LoVo (cell line): ENCODE data around the gene SNPH.

Experiments used
- DNase-seq: peaks from one replicate; pipeline ENCODE4 v3.0.0-alpha.2; 2016; ENCODE audit warnings: low spot score

Gene SNPH

DNA sequence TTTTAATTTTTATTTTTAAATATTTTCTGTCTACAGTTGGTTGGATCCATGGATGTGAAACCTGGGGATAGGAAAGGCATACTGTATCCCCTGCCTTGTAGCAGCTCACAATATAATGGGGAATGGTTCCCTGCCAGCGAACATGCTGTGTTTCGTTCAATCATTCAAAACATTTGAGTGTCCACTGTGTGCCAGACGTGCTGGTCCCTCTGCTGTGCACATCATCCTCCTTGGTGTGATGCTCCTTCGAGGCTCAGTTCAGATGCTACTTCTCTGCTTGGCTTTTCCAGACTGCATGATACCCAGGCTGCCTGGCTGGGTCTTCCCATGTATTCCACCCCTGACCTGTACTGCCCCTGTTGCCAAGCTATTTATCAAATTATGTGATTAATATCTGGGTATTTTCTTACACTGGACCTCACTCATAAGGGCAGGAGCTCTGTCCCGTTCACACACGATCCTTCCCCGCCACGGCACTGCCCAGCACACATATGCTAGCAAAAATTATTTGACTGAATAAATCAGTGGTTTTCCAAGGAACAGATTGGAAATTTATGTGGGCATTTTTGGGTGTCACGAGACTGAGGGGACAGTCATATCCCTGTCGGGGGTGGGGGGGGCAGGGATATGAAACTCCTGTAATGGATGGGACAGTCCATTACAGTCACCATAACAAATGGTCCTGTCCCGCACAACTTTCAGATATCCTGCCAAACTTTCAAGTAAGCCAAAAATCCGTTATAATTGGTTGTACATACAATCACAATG is 57.9 kb downstream of the SNPH start:
- no peak for DNase-seq

DNA sequence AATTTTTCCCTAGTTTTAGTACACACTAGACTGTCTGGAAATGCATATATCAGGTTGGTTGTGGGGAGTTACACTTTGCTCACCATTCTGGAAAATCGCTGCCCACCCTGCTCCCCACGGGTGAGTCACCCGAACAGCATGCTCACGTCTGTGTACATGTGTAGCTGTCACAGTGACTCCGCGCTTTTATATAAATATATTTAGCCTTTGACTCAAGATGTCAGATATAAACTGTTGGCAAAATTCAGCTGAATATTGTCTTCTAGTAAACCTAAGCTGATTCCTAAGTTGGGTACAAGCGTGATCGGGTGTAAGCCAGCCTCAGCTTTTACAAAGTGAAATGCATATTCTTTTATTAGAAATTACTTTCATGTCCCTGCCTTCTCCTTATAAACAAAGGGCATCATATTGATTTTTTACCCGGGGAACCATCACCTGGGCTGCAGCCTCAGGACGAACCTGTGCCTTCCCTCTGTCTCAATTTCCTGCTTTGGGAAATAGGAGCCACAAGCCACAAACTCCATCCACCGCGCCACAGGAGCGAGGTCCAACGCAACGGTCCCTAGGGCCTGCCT is 58.6 kb downstream of the SNPH start:
- no peak for DNase-seq

DNA sequence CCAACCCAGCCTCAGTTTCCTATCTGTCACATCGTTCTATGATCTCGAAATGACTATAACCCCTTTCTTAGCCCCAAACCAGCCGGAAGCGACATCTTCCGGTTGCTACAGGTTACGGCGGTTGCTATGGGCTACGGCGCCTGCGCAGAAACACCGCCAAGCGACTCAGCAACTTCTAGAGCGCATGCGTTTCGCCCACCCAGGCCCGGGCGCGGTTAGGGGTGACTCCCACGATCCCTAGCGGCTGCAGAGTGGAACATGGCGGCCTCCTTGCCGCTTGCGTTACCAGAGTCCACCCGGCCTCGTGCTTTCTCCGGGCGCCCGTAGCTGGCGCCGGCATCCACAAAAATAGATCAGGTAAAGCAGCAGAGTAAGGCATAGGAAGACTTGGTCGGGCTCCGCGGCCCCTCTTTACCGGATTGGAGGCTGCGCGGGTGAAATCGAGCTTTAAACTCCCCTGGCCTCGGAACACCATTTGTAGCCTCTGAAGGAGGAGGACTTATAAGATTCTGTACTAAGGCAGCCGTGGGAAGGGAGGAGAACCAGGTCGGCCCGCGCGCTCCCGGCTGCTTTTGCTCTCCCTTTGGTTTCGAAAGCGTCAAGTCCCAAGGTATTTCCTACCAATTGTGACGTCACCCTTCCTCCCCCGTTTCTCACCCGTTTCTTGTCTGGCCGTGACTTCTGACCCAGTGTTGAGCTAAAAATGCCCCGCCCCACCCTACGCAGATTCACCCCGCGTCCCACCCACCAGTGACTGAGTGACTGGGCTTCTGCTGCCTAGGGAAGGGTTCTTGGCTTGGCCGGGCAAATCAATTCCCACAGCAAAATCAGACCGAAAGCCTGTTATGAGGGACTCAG is 59.3 kb downstream of the SNPH start:
- DNase-seq: peak; percentile 98

DNA sequence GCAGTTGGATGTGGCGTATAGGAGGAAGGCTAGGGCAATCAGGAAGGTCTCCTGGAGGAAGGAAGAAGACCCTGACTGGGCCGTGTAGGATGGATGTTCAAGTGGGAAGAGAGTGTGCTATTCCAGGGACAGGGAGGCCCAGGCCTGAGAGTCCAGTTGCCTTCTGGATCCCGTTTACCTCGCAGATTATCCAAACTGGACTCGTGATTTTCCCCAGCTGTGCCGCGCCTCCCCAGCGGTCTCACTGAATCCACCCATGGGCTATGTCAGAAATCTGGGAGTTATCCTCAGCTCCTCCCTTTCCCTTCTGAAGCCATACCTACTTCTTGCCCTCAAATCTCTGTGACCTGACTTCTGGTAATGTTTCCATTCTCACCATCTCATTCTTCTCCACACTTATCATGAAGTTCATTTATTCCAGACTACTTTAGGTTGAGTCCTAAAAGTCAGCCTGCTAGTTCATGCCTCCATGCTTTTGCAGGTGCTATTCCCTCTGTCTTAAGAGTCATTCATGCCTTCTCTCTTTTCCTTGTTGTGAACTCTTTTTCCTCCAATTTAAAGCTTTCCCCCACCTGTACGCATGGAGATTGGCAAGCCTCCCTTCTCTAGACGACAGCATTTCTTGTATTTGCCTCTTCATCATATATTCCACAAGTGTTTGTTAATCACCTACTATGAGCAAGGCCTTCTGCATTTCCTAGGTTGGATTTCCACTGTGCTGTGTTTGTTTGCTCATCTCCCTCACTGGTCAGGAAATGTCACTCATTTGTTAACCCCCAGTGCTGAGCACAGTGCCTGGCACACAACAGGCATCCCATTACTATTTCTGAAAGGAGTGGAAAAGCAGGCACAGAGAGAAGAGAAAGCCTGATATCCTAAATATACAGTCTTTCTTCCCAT is 60.2 kb downstream of the SNPH start:
- peak; percentile 6 for DNase-seq

DNA sequence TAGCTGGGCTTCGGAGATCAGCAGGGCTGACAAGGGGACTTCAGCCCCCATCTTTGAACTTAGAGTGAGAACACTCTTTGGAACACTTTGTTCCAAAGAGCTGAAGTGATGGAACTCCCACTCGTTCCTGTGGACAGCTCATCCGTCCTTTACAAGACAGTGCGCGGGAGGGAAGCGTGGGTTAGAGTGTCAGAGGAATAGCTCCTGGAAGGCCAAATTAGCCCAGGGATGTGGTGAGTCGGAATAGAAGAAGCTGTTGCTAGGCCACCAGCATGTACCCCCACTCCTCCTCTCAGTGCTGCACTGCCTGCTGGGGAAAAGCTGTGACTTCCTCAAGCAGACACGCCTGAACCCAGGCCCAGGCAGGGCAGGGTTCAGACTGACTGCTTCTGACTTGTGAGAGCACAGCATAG is 61.2 kb downstream of the SNPH start:
- peak; percentile 13 for DNase-seq

DNA sequence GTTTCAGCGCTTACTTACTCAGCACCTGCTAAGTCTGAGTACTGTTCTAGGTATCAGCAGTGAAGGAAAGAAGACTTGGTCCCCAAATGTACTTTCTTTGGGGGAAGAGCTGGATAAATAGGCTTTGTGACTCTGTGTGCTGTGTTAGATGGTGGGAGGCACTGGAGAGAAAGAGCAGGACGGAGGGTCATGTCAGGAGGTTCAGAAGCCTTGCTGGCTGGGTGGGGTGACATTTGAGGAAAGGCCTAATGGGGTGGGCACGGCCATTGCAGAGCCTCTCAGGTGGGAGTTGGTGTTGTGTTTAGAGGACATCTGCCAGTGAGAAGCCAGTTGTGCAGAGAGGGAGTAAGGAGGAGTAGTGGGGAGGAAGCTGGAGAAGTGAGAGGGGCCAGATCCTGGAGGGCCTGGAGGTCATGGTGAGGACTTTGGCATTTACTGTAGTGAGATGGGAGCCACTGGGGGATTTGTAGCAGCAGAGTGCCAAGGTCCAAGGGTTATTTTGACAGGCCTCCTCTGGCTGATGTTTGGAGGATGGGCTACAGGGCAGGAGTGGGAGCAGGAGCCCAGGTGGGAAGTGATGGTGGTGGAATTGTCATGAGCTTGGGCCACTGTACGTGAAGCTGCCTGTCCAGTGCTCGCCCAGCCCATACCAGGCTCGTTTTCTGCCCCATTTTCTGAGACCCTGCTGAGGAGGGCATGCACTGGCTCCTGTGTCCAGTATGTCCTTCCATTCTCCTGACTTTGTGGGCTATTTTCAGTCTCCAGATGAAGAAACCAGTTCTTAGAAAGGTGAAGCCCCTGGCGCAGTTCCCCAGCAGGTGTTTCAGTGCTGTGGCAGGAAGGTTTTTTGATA is 62.0 kb downstream of the SNPH start:
- DNase-seq: peak; percentile 22

DNA sequence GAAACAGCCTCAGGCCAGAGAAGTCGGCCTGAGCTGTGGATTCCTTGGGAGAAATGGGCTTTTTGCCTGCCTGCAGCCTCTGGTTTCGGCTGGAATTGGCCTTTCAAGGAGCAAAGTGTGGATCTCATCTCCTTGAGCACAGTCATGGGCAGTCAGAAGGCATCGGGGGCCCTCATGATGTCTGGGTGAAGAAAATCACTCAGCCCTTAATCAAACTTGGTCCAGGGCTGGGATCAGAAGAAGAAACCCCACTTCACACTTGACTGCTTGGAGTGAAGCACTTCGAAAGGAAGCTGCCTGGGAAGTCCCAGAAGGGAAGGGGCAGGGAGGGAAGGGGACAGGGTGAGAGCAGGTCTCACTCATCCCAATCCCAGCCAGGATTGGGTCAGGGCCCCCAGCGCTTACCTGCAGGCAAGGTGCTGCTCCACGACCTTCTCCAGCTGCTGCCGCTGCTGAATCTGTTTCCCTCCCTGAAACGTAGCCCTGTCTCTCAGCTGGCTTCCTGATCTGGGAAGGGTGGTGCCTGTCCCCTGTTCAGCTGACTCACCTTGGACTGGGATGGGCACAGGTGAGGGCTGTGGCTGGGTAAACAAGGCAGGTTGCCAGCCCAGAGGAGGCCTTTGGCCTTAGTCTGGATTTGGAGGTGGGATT is 62.7 kb downstream of the SNPH start, which contains the start of gene SDCBP2:
Gene SDCBP2 (minus strand): TSS at position 460 of the 651 bp plus-strand sequence. CDS start 8,723 bp downstream, outside the sequence.
- DNase-seq: peak; percentile 90

DNA sequence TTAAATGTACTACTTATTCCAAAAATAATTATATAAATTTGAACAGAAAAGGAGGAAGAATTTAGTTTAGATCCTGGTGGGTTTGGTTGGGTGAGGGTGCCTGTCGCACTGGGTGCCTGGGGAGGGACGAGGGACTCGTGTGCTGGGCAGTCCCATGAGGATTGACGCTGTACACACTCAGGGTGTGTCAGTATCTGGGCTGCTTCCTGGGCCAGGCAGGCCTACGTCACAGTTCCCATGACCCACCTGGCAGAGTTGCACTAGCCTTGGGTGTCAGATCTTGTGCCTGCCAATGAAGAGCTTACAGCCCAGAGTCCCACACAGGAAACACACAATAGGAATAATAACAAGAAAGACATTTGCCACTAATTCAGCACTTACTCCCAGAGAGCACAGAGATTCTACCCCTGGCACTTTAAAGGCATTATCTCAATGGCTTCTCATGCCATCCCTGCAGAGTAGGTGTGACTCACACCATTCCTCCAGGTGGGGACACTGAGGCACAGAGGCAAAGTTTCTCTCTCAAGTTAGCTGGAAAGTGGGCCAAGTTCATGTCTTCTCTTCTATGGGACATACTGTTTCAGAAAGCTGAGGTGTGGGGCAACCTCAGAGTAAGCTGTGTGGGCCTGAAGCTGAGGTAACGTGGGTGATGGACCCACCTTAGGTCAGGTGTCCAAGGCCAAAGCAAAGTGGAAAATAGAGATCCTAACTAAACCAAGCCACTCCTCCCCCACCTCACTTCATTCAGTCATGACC is 64.2 kb downstream of the SNPH start:
- peak; percentile 24 for DNase-seq

DNA sequence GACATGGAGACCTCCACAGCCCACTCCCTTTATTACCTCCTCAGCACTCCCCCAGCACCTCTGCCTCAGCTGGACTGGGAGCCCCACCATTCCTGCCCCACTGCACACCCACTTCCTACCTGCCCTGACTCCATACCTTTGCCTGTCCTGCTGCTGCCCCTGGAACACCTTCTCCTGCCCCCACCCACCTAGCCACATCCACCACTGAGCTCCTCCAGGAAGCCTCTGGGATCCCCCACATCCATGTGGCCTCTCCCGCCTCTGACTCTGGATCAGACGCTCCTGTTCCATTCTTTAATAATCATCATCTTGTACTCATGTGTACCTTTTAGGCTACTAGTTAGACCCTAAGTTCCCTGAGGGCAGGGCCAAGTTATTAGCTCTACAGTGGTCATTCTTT is 65.0 kb downstream of the SNPH start:
- DNase-seq: no peak

DNA sequence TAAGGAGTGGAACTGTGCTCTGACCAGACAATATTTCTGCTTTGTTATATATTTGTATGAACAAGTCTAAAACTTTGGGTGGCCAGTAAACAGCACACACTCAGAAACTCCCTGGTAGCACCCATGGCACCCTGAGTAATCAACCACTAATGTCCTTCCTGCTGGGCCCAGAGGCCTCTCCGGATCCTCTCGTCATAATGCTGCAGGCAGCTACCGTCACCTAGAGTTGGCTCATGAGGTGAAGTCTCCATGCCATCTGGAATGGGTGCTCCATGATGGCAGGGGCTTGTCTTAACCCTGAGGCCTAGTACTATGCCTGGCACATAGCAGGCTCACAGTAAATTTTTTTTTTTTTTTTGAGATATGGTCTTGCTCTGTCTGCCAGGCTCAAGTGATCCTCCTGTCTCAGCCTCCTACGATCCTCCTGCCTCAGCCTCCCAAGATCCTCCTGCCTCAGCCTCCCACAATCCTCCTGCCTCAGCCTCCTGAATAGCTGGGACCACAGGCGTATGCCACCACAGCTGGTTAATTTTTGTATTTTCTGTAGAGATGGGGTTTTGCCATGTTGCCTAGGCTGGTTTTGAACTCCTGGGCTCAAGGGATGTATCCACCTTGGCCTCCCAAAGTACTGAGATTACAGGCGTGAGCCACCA is 65.8 kb downstream of the SNPH start:
- DNase-seq: no peak

DNA sequence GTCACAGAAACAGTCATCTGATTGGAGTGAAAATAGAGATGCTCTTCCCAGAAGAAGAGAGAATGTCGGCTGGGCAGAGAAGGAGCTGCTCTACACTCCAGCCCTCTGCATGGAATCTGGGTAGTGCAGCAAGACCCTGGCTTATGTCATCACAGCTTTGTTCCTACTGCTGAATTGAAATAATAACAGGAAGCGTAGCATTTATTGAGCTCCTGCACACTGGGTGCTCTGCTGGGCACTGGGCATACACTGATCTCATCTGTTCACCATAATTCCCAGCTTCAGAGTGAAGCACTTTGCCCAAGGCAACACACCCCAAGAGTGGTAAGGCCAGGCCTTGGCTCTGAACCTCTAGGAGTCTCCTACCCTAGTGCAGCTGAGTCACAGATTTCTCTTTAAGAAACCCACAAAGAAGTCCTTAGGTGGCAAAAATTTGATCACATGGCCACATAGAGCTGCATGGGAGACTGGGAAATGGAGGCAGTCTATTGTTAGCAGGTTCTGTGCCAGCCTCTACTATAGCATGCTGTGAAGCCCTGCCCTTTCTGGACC is 66.7 kb downstream of the SNPH start:
- no peak for DNase-seq

DNA sequence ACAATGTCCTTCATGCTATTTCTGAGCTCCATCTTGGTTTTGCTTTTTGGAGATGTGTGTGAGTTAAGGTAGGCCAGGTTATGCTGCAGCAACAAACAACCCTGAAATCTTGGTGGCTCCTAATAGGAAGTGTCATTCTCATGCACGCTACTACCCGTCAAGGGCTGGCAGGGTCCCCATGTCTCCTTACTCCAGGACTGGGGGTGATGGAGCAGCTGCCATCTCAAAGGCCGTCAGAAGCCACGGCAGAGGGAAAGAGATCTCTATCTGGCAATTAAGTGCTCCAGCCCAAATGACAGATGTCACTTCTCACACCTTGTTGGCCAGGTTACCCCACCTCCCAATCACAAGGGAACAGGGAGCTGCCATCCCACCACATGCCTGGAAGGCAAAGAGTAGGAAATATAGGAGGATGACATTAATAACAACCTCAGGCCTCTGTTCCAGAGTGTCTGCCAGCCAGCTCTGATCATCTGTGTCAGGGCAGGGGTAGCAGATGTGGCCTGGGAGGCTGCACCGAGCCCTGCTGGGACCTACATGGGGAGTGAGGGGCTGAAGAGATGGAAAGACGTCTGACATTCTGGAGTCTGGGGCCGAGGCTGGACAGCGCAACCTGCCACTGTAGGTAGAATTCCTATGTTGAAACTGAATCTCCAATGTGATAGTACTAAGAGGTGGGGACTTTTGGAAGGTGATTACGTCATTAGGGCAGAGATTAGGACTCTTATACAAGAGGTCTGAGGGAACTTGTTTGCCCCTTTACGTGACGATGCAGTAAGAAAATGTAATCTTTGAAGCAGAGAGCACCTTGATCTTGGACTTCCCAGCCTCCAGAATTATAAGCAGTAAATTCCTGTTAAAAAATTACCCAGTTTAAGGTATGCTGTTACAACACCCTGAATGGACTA is 67.6 kb downstream of the SNPH start:
- DNase-seq: no peak

DNA sequence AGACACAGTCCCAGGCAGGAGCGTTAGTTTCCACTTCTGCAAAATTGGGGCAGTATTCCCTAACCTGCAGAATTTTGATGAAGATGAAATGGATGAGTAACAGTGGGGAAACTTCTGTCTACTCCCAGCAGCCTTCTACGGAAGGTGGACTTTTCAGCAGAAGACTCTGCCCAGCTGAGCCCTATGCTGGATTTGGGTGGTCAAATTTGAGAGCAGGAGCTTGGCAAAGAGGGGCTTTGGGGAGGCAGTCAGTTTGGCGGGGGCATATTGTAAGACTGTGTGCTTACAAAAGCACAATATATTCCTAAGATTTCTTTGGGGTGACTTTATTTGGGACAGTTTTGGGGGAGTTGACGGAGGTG is 68.3 kb downstream of the SNPH start:
- no peak for DNase-seq

DNA sequence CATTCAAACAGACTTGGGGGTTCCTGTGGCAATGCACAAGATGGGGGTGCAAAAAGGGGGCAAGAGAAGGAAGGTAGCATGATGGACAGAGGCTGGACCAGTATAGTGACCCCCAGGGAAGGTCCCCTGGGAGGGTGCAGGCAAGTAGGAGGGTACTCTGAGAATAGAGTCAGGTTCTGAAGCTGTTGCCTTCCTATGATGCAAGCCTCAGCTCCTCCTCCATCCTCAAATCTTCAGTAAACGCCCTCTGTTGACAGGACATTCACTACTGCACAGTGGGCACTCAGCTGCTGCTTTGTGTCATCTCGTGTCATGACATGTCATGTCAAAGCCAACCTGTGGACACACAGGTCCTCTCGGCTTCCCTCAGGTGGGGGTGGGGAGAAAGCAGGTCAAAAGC is 68.7 kb downstream of the SNPH start:
- no peak for DNase-seq

DNA sequence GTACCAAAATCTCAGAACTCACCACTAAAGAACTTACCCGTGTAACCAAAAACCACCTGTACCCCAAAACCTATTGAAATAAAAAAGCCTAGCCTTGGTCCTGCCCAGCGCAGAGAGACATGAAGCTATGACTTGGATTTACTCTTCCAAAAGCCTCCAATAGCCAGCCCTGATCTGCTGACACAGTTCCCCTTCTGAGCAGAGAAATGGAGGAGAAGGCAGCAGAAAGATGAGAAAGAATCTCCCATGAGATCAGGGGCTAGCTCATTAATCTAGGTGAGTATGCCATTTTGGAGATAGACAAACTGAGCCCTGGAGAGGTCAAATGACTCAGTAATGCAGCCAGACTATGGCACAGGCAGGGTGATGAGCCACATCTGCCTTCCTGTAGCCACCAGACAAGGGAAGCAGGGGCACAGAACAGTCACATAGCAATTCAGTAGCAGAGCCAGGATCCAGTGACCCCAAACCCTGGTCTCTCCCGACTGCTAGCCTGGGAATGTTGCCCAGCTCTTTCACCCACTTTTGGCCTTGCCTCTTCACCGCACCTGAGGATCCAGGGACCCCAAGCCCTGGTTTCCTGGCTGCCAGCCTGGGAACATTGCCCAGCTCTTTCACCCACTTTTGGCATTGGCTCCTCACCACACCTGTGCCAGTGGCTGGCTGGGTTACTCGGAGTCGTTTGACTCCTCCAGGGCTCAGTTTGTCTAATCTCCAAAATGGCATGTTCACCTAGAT is 70.0 kb downstream of the SNPH start:
- DNase-seq: no peak

DNA sequence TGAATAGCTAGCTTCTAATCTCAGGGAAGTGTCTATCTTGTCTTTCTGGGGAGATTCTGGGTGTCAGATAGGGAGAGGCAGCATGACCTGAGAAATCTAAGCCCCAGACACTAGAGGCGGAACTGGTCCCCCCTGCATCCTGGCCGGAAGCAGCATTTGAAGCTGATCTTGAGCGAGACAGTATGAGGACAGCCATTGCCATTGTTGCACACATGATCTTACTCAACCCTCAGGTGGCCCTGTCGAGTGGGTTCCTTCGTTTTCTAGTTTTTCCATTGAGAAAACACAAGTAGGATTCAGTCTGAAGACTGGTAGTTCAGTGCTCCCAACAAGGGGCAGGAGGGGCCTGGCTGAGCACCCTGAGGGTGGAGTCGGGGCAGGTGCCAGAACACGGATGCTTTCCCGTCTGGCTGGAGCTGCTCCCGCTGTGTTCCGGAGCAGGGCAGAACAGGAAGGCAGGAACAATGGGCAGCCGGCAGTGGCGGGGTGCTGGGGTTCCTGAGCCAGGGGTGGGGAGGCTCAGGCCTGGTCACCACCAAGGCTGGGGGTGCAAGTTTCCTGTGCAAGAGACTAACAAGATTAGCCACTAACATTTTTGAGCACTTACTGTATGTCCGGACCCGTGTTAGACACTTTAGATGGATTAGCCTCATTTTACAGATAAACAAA is 70.7 kb downstream of the SNPH start:
- DNase-seq: no peak
